Measurements from ENCODE around the gene CAMKMT.

DNA sequence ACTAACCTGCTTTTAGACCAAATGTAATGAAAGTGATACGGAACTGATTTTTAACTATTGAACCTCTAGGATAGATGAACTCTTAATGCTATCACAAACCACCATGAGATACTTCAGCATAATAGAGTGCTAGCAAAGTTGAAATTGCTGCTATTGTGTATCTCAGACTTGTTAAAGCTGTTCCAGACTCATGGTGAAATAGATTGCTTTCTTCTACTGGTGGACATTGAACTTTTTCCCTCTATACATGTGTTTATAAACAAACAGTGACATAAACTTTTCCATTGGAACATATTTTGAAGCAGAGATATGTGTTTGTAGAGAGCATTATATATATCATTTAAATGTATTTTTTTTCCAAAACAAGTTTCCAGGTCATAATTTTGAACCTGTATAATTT, 157.3 kb downstream of the CAMKMT start:
- TF ChIP-seq, protein P1, sequence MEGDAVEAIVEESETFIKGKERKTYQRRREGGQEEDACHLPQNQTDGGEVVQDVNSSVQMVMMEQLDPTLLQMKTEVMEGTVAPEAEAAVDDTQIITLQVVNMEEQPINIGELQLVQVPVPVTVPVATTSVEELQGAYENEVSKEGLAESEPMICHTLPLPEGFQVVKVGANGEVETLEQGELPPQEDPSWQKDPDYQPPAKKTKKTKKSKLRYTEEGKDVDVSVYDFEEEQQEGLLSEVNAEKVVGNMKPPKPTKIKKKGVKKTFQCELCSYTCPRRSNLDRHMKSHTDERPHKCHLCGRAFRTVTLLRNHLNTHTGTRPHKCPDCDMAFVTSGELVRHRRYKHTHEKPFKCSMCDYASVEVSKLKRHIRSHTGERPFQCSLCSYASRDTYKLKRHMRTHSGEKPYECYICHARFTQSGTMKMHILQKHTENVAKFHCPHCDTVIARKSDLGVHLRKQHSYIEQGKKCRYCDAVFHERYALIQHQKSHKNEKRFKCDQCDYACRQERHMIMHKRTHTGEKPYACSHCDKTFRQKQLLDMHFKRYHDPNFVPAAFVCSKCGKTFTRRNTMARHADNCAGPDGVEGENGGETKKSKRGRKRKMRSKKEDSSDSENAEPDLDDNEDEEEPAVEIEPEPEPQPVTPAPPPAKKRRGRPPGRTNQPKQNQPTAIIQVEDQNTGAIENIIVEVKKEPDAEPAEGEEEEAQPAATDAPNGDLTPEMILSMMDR (IDR thresholded peaks at IDR 0.05; ENCODE audit: low read length) = no peak
- no peak for TF ChIP-seq EZH2 (optimal IDR thresholded peaks at IDR 0.05; ENCODE audit: low read depth, low read length)
